HEK293 (cell line): Measurements from ENCODE around the gene NR3C2.
A peak's percentile ranks its signal among the peaks of the same experiment; 100 is the strongest.

ENCODE experiments used
- CTCF ChIA-PET: fragments of 350-600 bp; formaldehyde crosslinking; extraction: SDS; loops from one replicate; lab custom pipeline; 2021; ENCODE audit warnings: antibody characterized with exemption; lab: Yijun Ruan, JAX
- POLR2A ChIA-PET: fragments of 300-600 bp; formaldehyde crosslinking; extraction: SDS; loops from one replicate; lab custom pipeline; 2020; ENCODE audit warnings: antibody characterized with exemption, inconsistent platforms; lab: Yijun Ruan, JAX
- H3K27ac ChIP-seq: fragments of 200-500 bp; sonication (Bioruptor generic); 2 replicates; pipeline ENCODE4 v1.5.1; 2014; ENCODE audit warnings: low read depth, low read length, control low read depth, inconsistent platforms; ENCODE audit errors: extremely low read depth
- H3K36me3 ChIP-seq, 2 experiments: fragments of 200-500 bp in 1 of 2; sonication (Bioruptor generic) in 1 of 2; 1 replicate in 1 of 2; 2 replicates in 1 of 2; pipeline ENCODE4 v1.5.1; 2014 to 2017; ENCODE audit warnings: inconsistent platforms in 2 of 2, low read length in 2 of 2; ENCODE audit not compliant: control insufficient read depth in 2 of 2, insufficient read depth in 1 of 2
- H3K4me1 ChIP-seq: fragments of 200-500 bp; sonication (Bioruptor generic); 2 replicates; pipeline ENCODE4 v1.5.1; 2014; ENCODE audit warnings: mild to moderate bottlenecking, low read length, inconsistent platforms; ENCODE audit not compliant: control insufficient read depth, insufficient read depth
- H3K4me3 ChIP-seq: 2 replicates; pipeline ENCODE4 v1.5.1; 2011; ENCODE audit warnings: low read depth, mild to moderate bottlenecking, control low read depth, low read length, moderate library complexity
- H3K9me3 ChIP-seq: fragments of 200-500 bp; sonication (Bioruptor generic); 2 replicates; pipeline ENCODE4 v1.5.1; 2014; ENCODE audit warnings: low read depth, low read length, inconsistent platforms; ENCODE audit not compliant: control insufficient read depth, insufficient read depth
- KLF7 ChIP-seq: fragments of 450-650 bp; formaldehyde crosslinking; IDR thresholded peaks from 2 replicates; pipeline ENCODE4 v1.5.1; 2016; ENCODE audit warnings: missing biosample characterization, missing genetic modification characterization, borderline replicate concordance
- REPIN1 ChIP-seq: fragments of 450-650 bp; formaldehyde crosslinking; IDR thresholded peaks from 2 replicates; pipeline ENCODE4 v1.5.1; 2017; ENCODE audit warnings: missing biosample characterization, missing genetic modification characterization, low read depth
- YY2 ChIP-seq: fragments of 450-650 bp; formaldehyde crosslinking; IDR thresholded peaks from 2 replicates; pipeline ENCODE4 v1.5.1; 2016; ENCODE audit warnings: missing biosample characterization, missing genetic modification characterization
- ZBTB11 ChIP-seq: fragments of 450-650 bp; formaldehyde crosslinking; conservative IDR thresholded peaks from 2 replicates; pipeline ENCODE4 v1.5.1; 2016; ENCODE audit warnings: low read depth, missing biosample characterization, missing genetic modification characterization
- ZBTB48 ChIP-seq: fragments of 450-650 bp; formaldehyde crosslinking; IDR thresholded peaks from 2 replicates; pipeline ENCODE4 v1.5.1; 2016; ENCODE audit warnings: missing biosample characterization, missing genetic modification characterization
- ZNF121 ChIP-seq: fragments of 450-650 bp; formaldehyde crosslinking; IDR thresholded peaks from 2 replicates; pipeline ENCODE4 v1.5.1; 2016; ENCODE audit warnings: missing biosample characterization, missing genetic modification characterization
- ZNF266 ChIP-seq: fragments of 450-650 bp; formaldehyde crosslinking; IDR thresholded peaks from 2 replicates; pipeline ENCODE4 v1.5.1; 2016; ENCODE audit warnings: missing biosample characterization, missing genetic modification characterization, low read depth
- ZNF280D ChIP-seq: fragments of 450-650 bp; formaldehyde crosslinking; IDR thresholded peaks from 2 replicates; pipeline ENCODE4 v1.5.1; 2016; ENCODE audit warnings: missing biosample characterization, missing genetic modification characterization
- ZNF366 ChIP-seq: fragments of 450-650 bp; formaldehyde crosslinking; conservative IDR thresholded peaks from 2 replicates; pipeline ENCODE4 v1.5.1; 2016; ENCODE audit warnings: missing biosample characterization, missing genetic modification characterization
- ZNF394 ChIP-seq: fragments of 450-650 bp; formaldehyde crosslinking; IDR thresholded peaks from 2 replicates; pipeline ENCODE4 v1.5.1; 2016; ENCODE audit warnings: missing biosample characterization, missing genetic modification characterization, mild to moderate bottlenecking, moderate library complexity, borderline replicate concordance
- ZNF600 ChIP-seq: fragments of 450-650 bp; formaldehyde crosslinking; IDR thresholded peaks from 2 replicates; pipeline ENCODE4 v1.5.1; 2016; ENCODE audit warnings: missing biosample characterization, missing genetic modification characterization
- ZNF677 ChIP-seq: fragments of 450-650 bp; IDR thresholded peaks from 2 replicates; pipeline ENCODE4 v1.5.0; 2018; ENCODE audit warnings: missing biosample characterization, mild to moderate bottlenecking, missing genetic modification characterization, moderate library complexity
- ZNF768 ChIP-seq: fragments of 450-650 bp; formaldehyde crosslinking; IDR thresholded peaks from 2 replicates; pipeline ENCODE4 v1.5.1; 2018; ENCODE audit warnings: missing biosample characterization, mild to moderate bottlenecking, missing genetic modification characterization
- ZNF776 ChIP-seq: fragments of 450-650 bp; formaldehyde crosslinking; IDR thresholded peaks from 2 replicates; pipeline ENCODE4 v1.5.0; 2017; ENCODE audit warnings: missing biosample characterization, missing genetic modification characterization, borderline replicate concordance
- ZNF785 ChIP-seq: fragments of 450-650 bp; formaldehyde crosslinking; IDR thresholded peaks from 2 replicates; pipeline ENCODE4 v1.5.1; 2016; ENCODE audit warnings: missing biosample characterization, missing genetic modification characterization
- ZNF791 ChIP-seq: fragments of 450-650 bp; formaldehyde crosslinking; IDR thresholded peaks from 2 replicates; pipeline ENCODE4 v1.5.1; 2016; ENCODE audit warnings: missing biosample characterization, missing genetic modification characterization
- ZNF843 ChIP-seq: fragments of 450-650 bp; formaldehyde crosslinking; IDR thresholded peaks from 2 replicates; pipeline ENCODE4 v1.5.1; 2016; ENCODE audit warnings: missing biosample characterization, missing genetic modification characterization
- ZSCAN16 ChIP-seq: fragments of 450-650 bp; formaldehyde crosslinking; IDR thresholded peaks from 2 replicates; pipeline ENCODE4 v1.5.1; 2016; ENCODE audit warnings: missing biosample characterization, missing genetic modification characterization

The NR3C2 gene

DNA sequence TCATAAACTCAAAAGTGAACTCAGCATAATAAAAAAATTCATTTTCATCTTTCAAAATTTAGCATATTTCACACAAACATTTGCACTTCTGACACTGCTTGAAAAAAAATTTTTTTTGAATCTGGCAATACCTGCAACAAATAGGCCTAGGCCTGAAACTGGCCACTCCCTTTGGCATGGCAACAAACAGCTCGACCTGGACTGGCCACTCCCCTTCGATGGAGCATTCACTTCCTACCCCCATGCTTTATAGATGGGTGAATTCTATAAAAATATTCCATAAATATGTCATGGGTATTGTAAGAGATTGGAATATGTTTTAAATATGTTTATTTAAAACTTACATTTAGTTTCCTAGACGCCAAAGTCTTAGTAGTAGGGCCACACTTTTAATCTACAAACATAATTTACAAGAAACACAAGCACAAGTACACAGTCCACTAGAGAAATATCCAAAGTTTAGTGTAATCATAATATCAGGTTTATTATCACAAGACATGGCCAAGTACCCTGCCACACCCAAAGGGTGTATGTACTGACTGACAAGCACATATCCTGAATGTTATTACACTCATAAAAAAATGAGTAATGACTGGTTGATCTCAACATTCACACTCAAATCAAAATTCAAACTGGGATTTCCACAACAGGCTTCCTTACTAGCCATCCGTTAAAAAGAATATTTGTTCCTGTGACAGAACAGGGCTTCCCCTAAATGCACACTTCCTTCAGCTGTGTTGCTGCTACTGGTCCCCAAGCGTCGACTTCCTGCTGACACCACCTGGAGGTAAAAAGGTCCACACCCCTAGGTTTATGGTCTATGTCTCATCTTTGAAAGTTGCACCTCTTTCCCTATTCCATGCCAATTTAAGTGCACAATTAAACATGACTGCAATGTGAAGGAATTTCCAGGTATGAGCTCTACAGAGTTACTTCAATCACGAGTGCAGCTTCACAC is 271.5 kb downstream of the NR3C2 start:
- Histone ChIP-seq H3K9me3 (no peaks in the 10 kb centered on the region), H3K36me3 (no peaks in the 10 kb centered on the region), H3K4me3 (no peak overlapping the region), H3K4me1 (0 out of 2 replicates have a peak, but pooled peaks cover 3% of the 10 kb centered on the region), H3K27ac (no peak overlapping the region)
- CTCF ChIA-PET, result no interaction called here
- POLR2A ChIA-PET, result no interaction called here
- no peak for TF ChIP-seq ZNF366 (tag by site-specific recombination)
- 0 out of 2 replicates have a peak, but pooled peaks have one; percentile 19 for TF ChIP-seq ZBTB11
- no peak for TF ChIP-seq ZNF266 (tag by site-specific recombination)
- no peak for TF ChIP-seq ZSCAN16 (tag by site-specific recombination)
- no peak for TF ChIP-seq ZNF394 (tag by site-specific recombination)

DNA sequence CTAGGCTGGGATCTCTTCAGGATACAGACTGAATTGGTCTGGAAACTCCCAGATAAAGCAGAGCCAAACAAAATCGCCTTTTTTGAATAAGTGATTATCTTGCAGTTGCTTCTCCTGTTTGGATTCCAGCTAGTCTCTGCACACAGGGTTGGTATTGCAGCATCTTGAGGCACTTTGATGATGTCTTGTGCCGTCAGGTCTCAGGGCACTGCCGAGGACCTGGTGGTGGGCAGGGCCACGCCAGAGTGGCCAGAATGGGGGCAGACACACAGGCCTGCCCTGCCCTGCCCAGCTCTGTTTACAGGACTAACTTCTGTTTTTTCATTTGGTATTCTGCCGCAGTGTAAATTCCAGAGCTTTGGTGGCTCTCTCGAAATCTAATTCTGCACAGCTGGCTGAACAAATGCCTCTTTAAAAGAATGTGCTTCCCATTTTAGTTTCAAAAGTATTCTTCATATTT is 276.1 kb downstream of the NR3C2 start:
- CTCF ChIA-PET, result no interaction called here
- TF ChIP-seq ZNF768 (no peak), YY2 (no peak), ZNF280D (tag by site-specific recombination) (no peak), ZNF121 (tag by site-specific recombination) (no peak), ZNF677 (no peak), ZNF843 (tag by site-specific recombination) (no peak), REPIN1 (tag by site-specific recombination) (no peak), ZNF791 (tag by site-specific recombination) (no peak), ZBTB48 (tag by site-specific recombination) (no peak), KLF7 (no peak), ZNF785 (tag by site-specific recombination) (no peak), ZNF776 (tag by site-specific recombination) (no peak), ZNF600 (tag by site-specific recombination) (no peak)

More for the DNA sequence above, 276.1 kb downstream of the NR3C2 start:
- Histone ChIP-seq H3K27ac (no peak overlapping the region), H3K4me1 (peaks cover 9% of the 10 kb centered on the region; the same call in 1 of the 2 replicates), H3K9me3 (no peaks in the 10 kb centered on the region), H3K36me3 (no peaks in the 10 kb centered on the region), H3K4me3 (no peak overlapping the region)
- POLR2A ChIA-PET, result no interaction called here
